PC-9 (cell line): ENCODE results near the gene FEZF2.

Experiments
- EZH2 ChIP-seq: fragments of 200-600 bp; sonication (generic); IDR thresholded peaks from 2 replicates; pipeline ENCODE4 v1.8.0; 2017; ENCODE audit warnings: antibody characterized with exemption, low read depth
- TF ChIP-seq, protein P1 (sequence below): fragments of 200-600 bp; sonication (generic); conservative IDR thresholded peaks from 2 replicates; pipeline ENCODE4 v1.6.1; 2017; ENCODE audit warnings: mixed run types, antibody characterized with exemption, mild to moderate bottlenecking, moderate library complexity

DNA sequence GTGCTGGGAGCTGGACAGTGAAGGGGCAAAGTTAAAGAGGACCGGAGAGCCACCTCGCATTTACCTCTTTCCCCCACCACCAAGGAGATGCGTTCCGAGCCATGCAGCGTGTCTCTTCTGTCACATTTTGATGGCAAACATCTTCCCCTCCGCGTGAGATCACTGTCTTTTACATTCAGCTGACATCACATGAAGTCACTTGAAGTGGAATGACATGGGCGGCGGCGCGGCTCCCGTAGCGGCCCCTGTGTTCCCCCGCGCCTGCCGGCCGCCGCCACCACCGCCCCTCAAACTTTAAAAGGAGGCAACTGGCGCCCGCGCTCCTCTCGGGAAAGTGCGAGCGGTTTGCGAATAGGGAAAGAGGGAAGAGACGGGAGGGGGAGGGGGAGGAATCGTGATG is at the start of gene FEZF2:
- TF ChIP-seq, protein P1, sequence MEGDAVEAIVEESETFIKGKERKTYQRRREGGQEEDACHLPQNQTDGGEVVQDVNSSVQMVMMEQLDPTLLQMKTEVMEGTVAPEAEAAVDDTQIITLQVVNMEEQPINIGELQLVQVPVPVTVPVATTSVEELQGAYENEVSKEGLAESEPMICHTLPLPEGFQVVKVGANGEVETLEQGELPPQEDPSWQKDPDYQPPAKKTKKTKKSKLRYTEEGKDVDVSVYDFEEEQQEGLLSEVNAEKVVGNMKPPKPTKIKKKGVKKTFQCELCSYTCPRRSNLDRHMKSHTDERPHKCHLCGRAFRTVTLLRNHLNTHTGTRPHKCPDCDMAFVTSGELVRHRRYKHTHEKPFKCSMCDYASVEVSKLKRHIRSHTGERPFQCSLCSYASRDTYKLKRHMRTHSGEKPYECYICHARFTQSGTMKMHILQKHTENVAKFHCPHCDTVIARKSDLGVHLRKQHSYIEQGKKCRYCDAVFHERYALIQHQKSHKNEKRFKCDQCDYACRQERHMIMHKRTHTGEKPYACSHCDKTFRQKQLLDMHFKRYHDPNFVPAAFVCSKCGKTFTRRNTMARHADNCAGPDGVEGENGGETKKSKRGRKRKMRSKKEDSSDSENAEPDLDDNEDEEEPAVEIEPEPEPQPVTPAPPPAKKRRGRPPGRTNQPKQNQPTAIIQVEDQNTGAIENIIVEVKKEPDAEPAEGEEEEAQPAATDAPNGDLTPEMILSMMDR: no peak
- no peak for TF ChIP-seq EZH2
